Measurements from ENCODE around the gene SCN2B.

Gene SCN2B

GRCh38 chr11:118171269-118172062 is 5.0 kb downstream of the SCN2B start:
- peaks cover 30% of the 10 kb centered on the region for H3K27me3 ChIP-seq (ENCODE audit: insufficient read depth, insufficient read length)
- no peak overlapping the region for H3K9ac ChIP-seq (ENCODE audit: insufficient read length, low read depth)
- peak; percentile 71 for DNase-seq (ENCODE audit: low read depth, low spot score)
- TF ChIP-seq YY1 (IDR thresholded peaks at IDR 0.05; ENCODE audit: insufficient read depth, insufficient read length) (no peak), SUZ12 (IDR thresholded peaks at IDR 0.05; ENCODE audit: extremely low read depth, insufficient read depth, insufficient read length) (no peak), ZNF274 (IDR thresholded peaks at IDR 0.05; ENCODE audit: low read depth, low read length) (no peak)
- no peaks in the 10 kb centered on the region for H3K9me3 ChIP-seq (ENCODE audit: insufficient read depth, low read length)
- no peaks in the 10 kb centered on the region for H3K36me3 ChIP-seq (ENCODE audit: insufficient read depth, insufficient read length, low read length)
- H3K4me1 ChIP-seq (ENCODE audit: insufficient read depth, insufficient read length), result peaks cover 16% of the 10 kb centered on the region
- H3K4me3 ChIP-seq (ENCODE audit: insufficient read length, low read depth), result peak overlapping the region; percentile 13

- H3K9ac ChIP-seq (ENCODE audit: insufficient read length, low read depth), result no peak overlapping the region
- no peaks in the 10 kb centered on the region for H3K36me3 ChIP-seq (ENCODE audit: insufficient read depth, insufficient read length, low read length)
- no peak overlapping the region for H3K4me3 ChIP-seq (ENCODE audit: insufficient read length, low read depth)
- TF ChIP-seq SUZ12 (IDR thresholded peaks at IDR 0.05; ENCODE audit: extremely low read depth, insufficient read depth, insufficient read length), result no peak
- DNase-seq (ENCODE audit: low read depth, low spot score), result no peak
- no peaks in the 10 kb centered on the region for H3K9me3 ChIP-seq (ENCODE audit: insufficient read depth, low read length)
- peaks cover 19% of the 10 kb centered on the region for H3K4me1 ChIP-seq (ENCODE audit: insufficient read depth, insufficient read length)
- peaks cover 30% of the 10 kb centered on the region for H3K27me3 ChIP-seq (ENCODE audit: insufficient read depth, insufficient read length)
These were observed 5.6 kb downstream of the SCN2B start for GRCh38 chr11:118170882-118171268.

- no peaks in the 10 kb centered on the region for H3K9me3 ChIP-seq (ENCODE audit: insufficient read depth, low read length)
- H3K27me3 ChIP-seq (ENCODE audit: insufficient read depth, insufficient read length), result peaks cover 30% of the 10 kb centered on the region
- no peak overlapping the region for H3K4me3 ChIP-seq (ENCODE audit: insufficient read length, low read depth)
- no peak for DNase-seq (ENCODE audit: low read depth, low spot score)
- no peaks in the 10 kb centered on the region for H3K36me3 ChIP-seq (ENCODE audit: insufficient read depth, insufficient read length, low read length)
- TF ChIP-seq YY1 (IDR thresholded peaks at IDR 0.05; ENCODE audit: insufficient read depth, insufficient read length), result no peak
- TF ChIP-seq ZNF274 (IDR thresholded peaks at IDR 0.05; ENCODE audit: low read depth, low read length), result no peak
- TF ChIP-seq SUZ12 (IDR thresholded peaks at IDR 0.05; ENCODE audit: extremely low read depth, insufficient read depth, insufficient read length), result no peak
- peaks cover 14% of the 10 kb centered on the region for H3K4me1 ChIP-seq (ENCODE audit: insufficient read depth, insufficient read length)
- H3K9ac ChIP-seq (ENCODE audit: insufficient read length, low read depth), result no peak overlapping the region
These were observed 6.2 kb downstream of the SCN2B start for GRCh38 chr11:118170231-118170630.

GRCh38 chr11:118169300-118170140 is 6.9 kb downstream of the SCN2B start:
- H3K9ac ChIP-seq (ENCODE audit: insufficient read length, low read depth), result no peak overlapping the region
- peaks cover 30% of the 10 kb centered on the region for H3K27me3 ChIP-seq (ENCODE audit: insufficient read depth, insufficient read length)
- H3K36me3 ChIP-seq (ENCODE audit: insufficient read depth, insufficient read length, low read length), result no peaks in the 10 kb centered on the region
- peaks cover 14% of the 10 kb centered on the region for H3K4me1 ChIP-seq (ENCODE audit: insufficient read depth, insufficient read length)
- H3K4me3 ChIP-seq (ENCODE audit: insufficient read length, low read depth), result no peak overlapping the region
- no peaks in the 10 kb centered on the region for H3K9me3 ChIP-seq (ENCODE audit: insufficient read depth, low read length)
- TF ChIP-seq YY1 (IDR thresholded peaks at IDR 0.05; ENCODE audit: insufficient read depth, insufficient read length), result no peak
- TF ChIP-seq ZNF274 (IDR thresholded peaks at IDR 0.05; ENCODE audit: low read depth, low read length), result no peak
- TF ChIP-seq SUZ12 (IDR thresholded peaks at IDR 0.05; ENCODE audit: extremely low read depth, insufficient read depth, insufficient read length), result no peak
- DNase-seq (ENCODE audit: low read depth, low spot score), result no peak

- H3K9me3 ChIP-seq (ENCODE audit: insufficient read depth, low read length), result no peaks in the 10 kb centered on the region
- no peak overlapping the region for H3K4me3 ChIP-seq (ENCODE audit: insufficient read length, low read depth)
- H3K9ac ChIP-seq (ENCODE audit: insufficient read length, low read depth), result no peak overlapping the region
- peaks cover 30% of the 10 kb centered on the region for H3K27me3 ChIP-seq (ENCODE audit: insufficient read depth, insufficient read length)
- H3K4me1 ChIP-seq (ENCODE audit: insufficient read depth, insufficient read length), result peaks cover 14% of the 10 kb centered on the region
- DNase-seq (ENCODE audit: low read depth, low spot score), result no peak
- H3K36me3 ChIP-seq (ENCODE audit: insufficient read depth, insufficient read length, low read length), result no peaks in the 10 kb centered on the region
- TF ChIP-seq YY1 (IDR thresholded peaks at IDR 0.05; ENCODE audit: insufficient read depth, insufficient read length) (no peak), SUZ12 (IDR thresholded peaks at IDR 0.05; ENCODE audit: extremely low read depth, insufficient read depth, insufficient read length) (no peak), ZNF274 (IDR thresholded peaks at IDR 0.05; ENCODE audit: low read depth, low read length) (no peak)
These were observed 7.7 kb downstream of the SCN2B start for GRCh38 chr11:118168751-118169150.

- Histone ChIP-seq H3K4me1 (ENCODE audit: insufficient read depth, insufficient read length) (peaks cover 14% of the 10 kb centered on the region), H3K36me3 (ENCODE audit: insufficient read depth, insufficient read length, low read length) (no peaks in the 10 kb centered on the region), H3K9ac (ENCODE audit: insufficient read length, low read depth) (no peak overlapping the region), H3K9me3 (ENCODE audit: insufficient read depth, low read length) (no peaks in the 10 kb centered on the region), H3K4me3 (ENCODE audit: insufficient read length, low read depth) (no peak overlapping the region), H3K27me3 (ENCODE audit: insufficient read depth, insufficient read length) (peaks cover 30% of the 10 kb centered on the region)
- no peak for TF ChIP-seq YY1 (IDR thresholded peaks at IDR 0.05; ENCODE audit: insufficient read depth, insufficient read length)
- no peak for TF ChIP-seq ZNF274 (IDR thresholded peaks at IDR 0.05; ENCODE audit: low read depth, low read length)
- no peak for TF ChIP-seq SUZ12 (IDR thresholded peaks at IDR 0.05; ENCODE audit: extremely low read depth, insufficient read depth, insufficient read length)
- DNase-seq (ENCODE audit: low read depth, low spot score), result no peak
These were observed 8.1 kb downstream of the SCN2B start for GRCh38 chr11:118168316-118168715.

DNA sequence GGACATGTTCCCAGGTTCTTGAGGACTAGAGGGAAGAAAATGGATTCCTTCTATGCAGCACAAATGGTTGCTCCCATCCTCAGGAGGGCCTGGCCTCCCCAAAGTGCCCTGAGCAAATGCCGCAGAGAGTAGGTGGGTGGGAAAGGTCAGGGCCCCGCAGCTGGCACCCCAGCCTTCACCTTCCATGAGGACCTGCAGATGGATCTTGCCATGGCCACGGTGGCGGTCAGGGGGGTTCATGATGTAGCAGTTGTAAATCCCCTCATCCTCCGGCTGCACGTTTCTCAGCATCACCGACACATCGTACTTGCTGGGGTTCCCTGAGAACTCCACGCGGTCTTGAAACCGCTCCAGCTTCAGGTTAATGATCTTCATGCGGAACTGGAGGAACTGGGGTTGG is 8.5 kb downstream of the SCN2B start:
- no peaks in the 10 kb centered on the region for H3K9me3 ChIP-seq (ENCODE audit: insufficient read depth, low read length)
- no peak for TF ChIP-seq YY1 (IDR thresholded peaks at IDR 0.05; ENCODE audit: insufficient read depth, insufficient read length)
- no peak for TF ChIP-seq SUZ12 (IDR thresholded peaks at IDR 0.05; ENCODE audit: extremely low read depth, insufficient read depth, insufficient read length)
- no peak for TF ChIP-seq ZNF274 (IDR thresholded peaks at IDR 0.05; ENCODE audit: low read depth, low read length)
- peaks cover 14% of the 10 kb centered on the region for H3K4me1 ChIP-seq (ENCODE audit: insufficient read depth, insufficient read length)
- no peak overlapping the region for H3K9ac ChIP-seq (ENCODE audit: insufficient read length, low read depth)
- DNase-seq (ENCODE audit: low read depth, low spot score), result no peak
- peaks cover 30% of the 10 kb centered on the region for H3K27me3 ChIP-seq (ENCODE audit: insufficient read depth, insufficient read length)
- H3K4me3 ChIP-seq (ENCODE audit: insufficient read length, low read depth), result no peak overlapping the region
- H3K36me3 ChIP-seq (ENCODE audit: insufficient read depth, insufficient read length, low read length), result no peaks in the 10 kb centered on the region
